ENCODE data around the gene TRABD2A.
"Not testable (repeated sequence)": the region's sequence is repeated elsewhere in the genome, so short reads cannot be mapped to it uniquely, and the experiment has no call there.

The TRABD2A gene

DNA sequence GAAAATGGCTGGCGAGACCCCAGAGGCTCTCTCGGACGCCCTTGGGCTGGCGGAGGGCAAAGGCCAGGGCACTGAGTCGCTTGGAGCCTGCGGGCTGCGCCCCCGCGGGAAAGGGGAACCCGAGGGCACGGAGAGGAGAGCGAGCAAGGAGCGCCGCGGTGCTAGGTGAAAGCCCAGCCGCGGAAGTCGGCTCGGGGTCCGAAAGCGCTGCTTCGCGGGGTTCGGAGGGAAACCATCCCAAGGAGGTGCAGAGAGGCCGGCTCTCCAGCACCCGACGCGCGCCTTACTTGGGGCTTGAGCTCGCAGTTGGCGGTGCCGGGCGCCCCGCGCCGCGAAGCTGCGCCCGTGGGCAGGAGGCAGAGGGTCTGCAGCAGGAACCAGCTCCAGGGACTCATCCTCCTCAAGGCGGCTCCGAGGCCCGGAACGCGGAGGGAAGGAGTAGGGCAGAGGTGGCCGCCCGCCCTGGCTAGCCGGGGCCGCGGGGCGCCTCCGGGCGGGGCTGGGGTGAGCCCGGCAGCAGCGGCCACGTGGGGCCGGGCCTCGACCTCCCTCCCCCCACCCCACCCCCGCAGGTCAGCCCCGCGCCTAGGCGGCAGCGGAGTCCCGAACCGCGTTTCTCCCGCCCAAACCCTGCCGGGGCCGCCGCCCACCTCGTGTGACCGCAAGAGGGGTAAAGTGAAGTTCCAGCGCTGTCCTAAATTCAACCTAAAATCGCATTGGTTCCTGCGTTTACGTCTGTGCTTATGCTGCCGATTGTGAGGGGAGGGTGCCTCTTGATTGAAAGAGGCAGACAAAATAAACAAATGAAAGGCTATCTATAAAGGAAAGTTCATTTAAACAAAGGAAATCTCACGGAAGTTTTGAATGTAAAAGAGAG, at the start of gene TRABD2A:
Gene TRABD2A, minus strand, starts transcription at position 440 of the 877 bp plus-strand sequence. Its CDS starts 45 bp downstream, at position 395.
- in situ Hi-C loops (cut with HindIII; ENCODE audit: low sequenced_read_pairs) = no loop called here

GRCh38 chr2:84927275-84927627, 46.4 kb upstream of the TRABD2A start:
- in situ Hi-C loops (cut with HindIII; ENCODE audit: low sequenced_read_pairs) = loop anchor here (5.0 kb wide), 1 partner anchor 85 kb away; no protein-coding TSS in a partner anchor

DNA sequence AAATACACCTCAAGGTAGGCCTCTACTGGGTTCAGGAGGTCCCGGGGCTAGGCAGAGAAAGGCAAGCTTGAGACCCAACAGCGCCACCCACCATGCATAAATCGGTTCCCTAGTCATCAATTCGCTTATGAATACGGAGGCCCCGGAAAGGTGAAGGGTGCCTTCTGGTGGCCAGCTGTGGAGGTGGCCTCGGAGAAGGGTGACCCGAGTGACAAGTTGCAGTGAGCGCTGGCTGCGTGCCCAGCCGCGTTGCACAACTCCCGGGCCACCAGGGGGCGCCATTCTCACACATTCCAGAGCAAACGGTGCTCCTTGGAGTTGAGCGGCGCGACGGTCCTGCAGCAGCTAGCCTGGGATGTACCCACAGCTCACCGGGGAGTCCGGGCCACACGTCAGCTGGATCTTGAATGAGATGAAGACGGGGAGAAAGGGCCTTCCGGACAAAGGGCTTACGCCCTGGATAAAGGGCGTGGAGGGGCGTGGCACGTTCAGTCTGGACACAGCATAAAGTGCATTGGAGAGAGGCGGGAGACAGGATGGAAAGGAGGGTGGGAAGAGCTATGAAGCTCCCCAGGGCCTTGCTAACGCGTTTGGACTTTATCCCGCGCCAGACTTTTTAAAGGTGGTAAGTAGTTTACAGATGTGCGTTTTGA, 45.0 kb upstream of the TRABD2A start:
- in situ Hi-C loops (cut with HindIII; ENCODE audit: low sequenced_read_pairs) = loop anchor here (5.0 kb wide), 1 partner anchor 84 kb away; no protein-coding TSS in a partner anchor

- in situ Hi-C loops (cut with HindIII; ENCODE audit: low sequenced_read_pairs) = loop anchor here (5.0 kb wide), 1 partner anchor 83 kb away; no protein-coding TSS in a partner anchor
Observed at GRCh38 chr2:84925336-84925723, 44.4 kb upstream of the TRABD2A start.

GRCh38 chr2:84924173-84925106, 43.6 kb upstream of the TRABD2A start:
- in situ Hi-C loops (cut with HindIII; ENCODE audit: low sequenced_read_pairs) = loop anchor here (5.0 kb wide), 1 partner anchor 82 kb away; no protein-coding TSS in a partner anchor

GRCh38 chr2:84923009-84923408, 42.1 kb upstream of the TRABD2A start:
- in situ Hi-C loops (cut with HindIII; ENCODE audit: low sequenced_read_pairs) = no loop called here

- in situ Hi-C loops (cut with HindIII; ENCODE audit: low sequenced_read_pairs) = no loop called here
Observed at GRCh38 chr2:84919885-84920580, 39.1 kb upstream of the TRABD2A start.

- in situ Hi-C loops (cut with HindIII; ENCODE audit: low sequenced_read_pairs) = no loop called here
Observed at GRCh38 chr2:84918430-84918829, 37.5 kb upstream of the TRABD2A start.

- in situ Hi-C loops (cut with HindIII; ENCODE audit: low sequenced_read_pairs) = not testable (repeated sequence)
Observed at GRCh38 chr2:84917821-84918220, 36.9 kb upstream of the TRABD2A start.

GRCh38 chr2:84915675-84916074, 34.8 kb upstream of the TRABD2A start:
- in situ Hi-C loops (cut with HindIII; ENCODE audit: low sequenced_read_pairs) = not testable (repeated sequence)

- in situ Hi-C loops (cut with HindIII; ENCODE audit: low sequenced_read_pairs) = no loop called here
Observed at GRCh38 chr2:84914334-84914733, 33.5 kb upstream of the TRABD2A start.

DNA sequence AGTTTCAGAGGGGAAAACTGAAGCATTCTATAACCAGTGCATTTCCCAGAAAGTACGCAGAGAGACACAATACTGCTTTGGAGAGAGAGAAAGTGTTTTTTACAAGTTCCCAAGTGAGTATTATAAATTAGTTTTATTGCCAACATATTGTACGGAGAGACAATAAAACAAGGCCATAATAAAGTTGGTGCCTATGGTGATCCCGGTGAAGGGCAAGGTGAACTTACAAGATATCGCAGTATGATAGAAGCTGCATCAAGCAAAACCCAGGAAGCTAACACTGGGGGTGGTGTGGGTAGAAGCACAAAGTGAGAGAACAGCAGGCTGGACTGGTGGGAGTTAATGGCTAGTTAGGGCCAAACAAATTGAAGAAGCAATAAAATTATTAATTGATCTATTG, 32.1 kb upstream of the TRABD2A start:
- in situ Hi-C loops (cut with HindIII; ENCODE audit: low sequenced_read_pairs) = no loop called here

- in situ Hi-C loops (cut with HindIII; ENCODE audit: low sequenced_read_pairs) = no loop called here
Observed at GRCh38 chr2:84911135-84911678, 30.3 kb upstream of the TRABD2A start.

DNA sequence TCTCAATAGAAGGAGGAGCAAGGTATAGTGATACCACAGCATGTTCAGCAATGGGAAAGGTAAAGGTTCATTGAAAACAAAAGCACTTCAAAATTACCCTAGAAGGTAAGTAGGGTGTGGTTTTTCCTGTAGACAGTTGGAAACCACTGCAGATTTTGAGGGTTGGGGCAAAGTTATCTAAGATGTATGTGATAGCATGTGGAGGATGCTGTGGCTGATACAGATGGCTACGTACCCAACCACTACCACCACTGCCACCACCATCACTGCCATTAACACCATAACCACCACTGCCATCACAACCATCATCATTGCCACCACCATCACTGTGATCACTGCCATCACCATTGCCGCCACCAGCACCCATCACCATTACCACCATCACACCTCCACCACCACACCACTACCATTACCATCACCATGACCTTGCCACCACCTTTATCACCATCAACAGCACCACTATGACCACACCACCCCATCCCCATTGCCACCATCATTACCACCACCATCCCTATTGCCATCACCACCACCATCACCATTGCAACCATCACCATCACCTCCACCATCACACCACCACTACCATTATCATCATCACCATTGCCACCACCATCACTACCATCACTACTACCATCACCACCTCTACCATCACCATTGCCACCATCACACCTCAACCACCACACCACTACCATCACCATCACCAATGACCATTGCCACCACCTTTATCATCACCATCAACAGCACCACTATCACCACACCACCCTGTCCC, 28.2 kb upstream of the TRABD2A start:
- in situ Hi-C loops (cut with HindIII; ENCODE audit: low sequenced_read_pairs) = loop anchor here (10.0 kb wide), 1 partner anchor 66 kb away; the partner anchor contains the start of gene KCMF1

GRCh38 chr2:84906900-84907714, 26.2 kb upstream of the TRABD2A start:
- in situ Hi-C loops (cut with HindIII; ENCODE audit: low sequenced_read_pairs) = loop anchor here (10.0 kb wide), 1 partner anchor 68 kb away; the partner anchor contains the start of gene KCMF1

DNA sequence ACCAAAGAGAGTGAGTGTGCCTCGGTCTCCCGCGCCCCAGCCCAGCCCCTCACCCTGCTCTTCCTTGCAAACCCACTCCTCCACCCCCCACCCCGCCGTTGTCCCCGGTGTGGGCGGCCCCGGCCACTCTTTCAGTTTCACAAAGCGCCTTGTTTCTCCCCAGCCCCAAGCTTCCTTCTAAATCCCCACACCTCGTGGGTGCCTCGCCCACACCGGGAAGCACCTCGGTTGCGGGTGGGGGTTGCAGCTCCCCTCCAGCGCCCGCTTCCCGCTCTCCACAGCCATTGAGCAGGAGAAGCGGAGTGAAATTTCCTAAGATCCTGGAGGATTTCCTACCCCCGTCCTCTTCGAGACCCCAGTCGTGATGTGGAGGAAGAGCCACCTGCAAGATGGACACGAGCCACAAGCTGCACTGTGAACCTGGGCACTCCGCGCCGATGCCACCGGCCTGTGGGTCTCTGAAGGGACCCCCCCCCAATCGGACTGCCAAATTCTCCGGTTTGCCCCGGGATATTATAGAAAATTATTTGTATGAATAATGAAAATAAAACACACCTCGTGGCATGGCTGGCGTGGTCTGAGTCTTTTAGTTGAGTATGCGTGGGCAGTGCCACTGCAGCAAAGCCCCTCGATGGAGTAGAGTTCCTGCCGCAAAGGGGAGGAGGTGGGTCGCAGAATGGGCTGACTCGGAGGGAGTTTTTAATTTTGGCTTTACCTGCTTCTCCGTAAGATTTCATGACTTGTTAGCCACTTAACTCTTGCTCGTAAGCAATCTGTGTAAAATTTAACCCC, 25.4 kb upstream of the TRABD2A start:
- in situ Hi-C loops (cut with HindIII; ENCODE audit: low sequenced_read_pairs) = loop anchor here (10.0 kb wide), 1 partner anchor 68 kb away; the partner anchor contains the start of gene KCMF1
